ENCODE measurements around the gene CLDN6. TPM values are rescaled to one million over a fixed set of nuclear protein-coding genes. Genes with fewer than 3 reads are reported as not detected.
"Not testable (repeated sequence)": the region's sequence is repeated elsewhere in the genome, so short reads cannot be mapped to it uniquely, and the experiment has no call there.

CLDN6 gene
- 10 to 100 TPM in 3 of 4 donors, 1 to 10 TPM in 1; 1.1 to 38.0 (median 32.7) TPM for polyA plus RNA-seq (ENCODE audit: insufficient read length in 4 of 4)

DNA sequence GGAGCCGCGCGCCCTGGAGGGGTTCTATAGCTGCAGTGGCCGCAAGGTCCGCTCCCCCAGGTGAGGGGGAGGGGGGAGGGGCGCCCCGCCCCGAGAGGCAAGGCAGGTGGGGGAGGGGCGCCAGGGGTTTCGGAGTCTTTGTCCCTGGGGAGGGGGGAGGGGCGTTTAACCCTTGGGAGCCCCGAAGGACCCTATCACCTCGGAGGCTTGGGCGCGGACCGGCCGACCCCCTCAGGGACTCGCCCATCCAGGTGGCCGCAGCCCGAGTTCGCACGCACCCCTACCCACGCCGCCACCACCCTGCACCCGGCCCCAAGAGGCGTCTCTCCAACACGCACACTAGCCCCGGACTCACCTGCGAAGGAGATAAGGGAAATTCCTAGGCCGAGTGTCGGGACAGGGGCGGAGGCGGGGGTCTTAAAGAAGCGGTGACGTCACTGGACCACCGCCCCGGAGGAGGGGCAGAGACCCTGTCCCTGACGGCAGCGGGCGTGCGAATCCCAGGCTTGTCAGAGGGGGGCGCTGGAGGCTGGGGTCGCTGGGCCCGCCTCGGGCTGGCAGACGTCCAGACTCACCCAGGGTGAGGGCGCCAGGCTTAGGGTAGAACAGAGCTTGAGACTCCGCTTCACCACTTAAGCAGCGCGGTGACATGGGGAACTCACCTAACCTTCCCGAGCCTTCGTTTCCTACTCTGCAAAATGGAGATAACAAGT lies at the start of gene CLDN6:
TSS of gene CLDN6 (minus strand) at position 390 of the 713 bp plus-strand sequence. CDS start 2,162 bp downstream, outside the sequence.
- no peak for DNase-seq (ENCODE audit: low read depth in 4 of 4, low spot score in 3 of 4)

DNA sequence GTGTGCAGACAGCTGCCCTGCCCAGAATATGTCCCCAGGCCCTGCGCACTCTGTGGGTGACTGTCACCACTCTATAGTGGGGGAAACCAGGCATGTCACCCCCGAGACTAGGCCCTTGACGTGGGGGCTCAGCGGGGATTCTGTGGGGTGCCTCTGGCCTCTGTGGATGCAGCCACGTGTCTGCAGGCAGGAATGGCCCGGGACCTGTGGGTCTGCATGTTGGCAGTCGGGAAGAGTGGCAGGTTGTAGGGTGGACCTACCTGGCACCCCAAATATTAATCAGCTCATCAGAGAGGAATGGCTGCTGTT lies 48.4 kb upstream of the CLDN6 start:
- DNase-seq (ENCODE audit: low read depth in 4 of 4, low spot score in 3 of 4), result no peak

DNA sequence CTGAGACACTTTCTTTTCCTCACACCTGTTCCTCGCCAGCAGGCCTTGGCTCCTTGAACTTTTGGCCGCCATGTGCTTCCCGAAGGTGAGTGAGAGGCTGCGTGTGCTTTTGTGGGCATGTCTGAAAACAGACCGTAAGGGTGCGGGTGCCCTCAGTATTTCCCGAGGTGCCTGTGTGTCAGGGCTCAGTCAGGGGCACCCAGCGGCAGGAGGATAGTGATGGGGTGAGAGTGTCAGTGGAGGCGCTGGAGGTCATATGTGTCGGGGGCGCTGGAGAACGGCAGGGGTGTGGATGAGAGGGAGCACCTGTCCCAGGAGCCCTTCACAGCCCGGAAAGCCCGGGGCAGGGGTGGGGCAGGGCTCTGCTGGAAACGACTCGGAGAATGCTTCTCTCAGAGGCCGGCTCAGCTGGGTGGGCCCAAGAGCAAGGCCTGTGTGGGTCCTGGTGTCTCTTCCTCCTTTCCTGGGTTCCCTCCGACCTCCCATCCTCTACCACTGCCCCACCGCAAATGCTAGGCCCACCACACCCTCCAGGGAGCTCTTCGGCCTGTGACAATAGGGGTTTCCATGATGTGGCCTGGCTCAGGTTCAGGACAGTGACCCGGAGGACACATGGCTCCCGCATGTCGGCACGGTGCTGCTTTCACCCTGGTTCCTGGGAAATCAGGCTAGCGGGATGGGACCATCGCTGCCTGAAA lies 47.9 kb upstream of the CLDN6 start:
- no peak for DNase-seq (ENCODE audit: low read depth in 4 of 4, low spot score in 3 of 4)

DNA sequence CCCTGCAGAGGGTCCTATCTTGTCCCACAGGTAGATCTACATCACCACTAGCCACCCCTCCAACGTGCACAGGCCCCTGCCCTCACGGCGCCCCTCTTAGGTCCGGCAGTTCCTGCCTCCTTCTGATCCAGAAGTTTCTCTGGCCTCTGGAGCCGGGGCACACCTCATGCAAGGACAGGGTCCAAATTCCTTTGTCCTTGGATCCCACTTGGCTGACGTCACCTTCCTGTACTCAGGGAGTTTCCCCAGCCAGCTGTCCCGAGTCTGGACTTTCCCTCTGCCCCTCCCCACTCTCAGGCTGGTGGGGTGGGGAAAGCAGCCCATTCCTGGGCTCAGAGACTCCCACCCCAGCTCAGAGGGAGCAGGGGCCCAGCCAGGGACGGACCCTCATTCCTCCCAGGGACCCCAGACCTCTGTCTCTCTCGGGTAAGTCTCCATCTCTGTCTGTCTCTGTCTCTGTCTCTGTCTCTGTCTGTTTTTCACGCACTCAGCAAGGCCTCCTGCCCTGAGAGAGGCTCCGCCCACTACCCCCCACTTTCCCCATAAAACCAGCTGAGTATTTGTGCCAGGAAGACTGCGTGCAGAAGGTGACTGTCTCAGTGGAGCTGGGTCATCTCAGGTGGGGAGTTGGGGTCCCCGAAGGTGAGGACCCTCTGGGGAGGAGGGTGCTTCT lies 47.2 kb upstream of the CLDN6 start, which contains the start of gene IL32:
TSS of gene IL32 (plus strand) at position 572 of the 673 bp plus-strand sequence. CDS start 172 bp downstream, outside the sequence.
- no peak for DNase-seq (ENCODE audit: low read depth in 4 of 4, low spot score in 3 of 4)

DNA sequence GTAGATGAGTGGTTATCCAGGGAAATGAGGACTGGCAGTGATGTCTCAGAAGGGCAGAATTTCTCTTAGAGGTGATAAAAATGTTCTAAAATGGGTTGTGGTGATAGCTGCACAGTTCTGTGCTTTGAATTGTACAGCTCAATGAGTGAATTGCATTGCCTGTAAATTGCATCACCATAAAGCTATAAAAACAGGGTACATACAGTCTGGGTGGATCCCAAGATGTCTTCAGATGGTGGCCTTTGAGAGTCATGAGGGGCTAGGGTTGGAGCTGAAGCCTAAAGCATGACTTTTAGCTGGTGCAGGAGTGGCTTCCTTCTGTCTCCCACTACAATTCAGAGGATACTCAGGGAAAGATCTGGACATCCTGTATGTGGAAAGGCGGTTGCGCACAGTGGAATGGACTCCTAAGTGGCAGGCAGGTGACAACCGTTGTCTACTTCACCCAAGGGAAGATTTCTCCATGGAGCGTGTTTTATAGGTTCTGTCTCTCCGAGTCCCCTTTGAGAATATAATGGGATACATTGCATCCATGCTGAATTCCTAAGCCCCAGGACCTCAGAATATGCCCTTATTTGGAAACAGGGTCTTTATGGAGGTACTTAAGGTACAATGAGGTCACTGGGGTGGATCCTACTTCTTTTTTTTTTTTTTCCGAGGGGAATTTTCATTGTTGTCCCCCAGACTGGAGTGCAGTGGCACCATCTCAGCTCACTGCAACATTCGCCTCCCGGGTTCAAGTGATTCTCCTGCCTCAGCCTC lies 45.8 kb upstream of the CLDN6 start:
- DNase-seq (ENCODE audit: low read depth in 4 of 4, low spot score in 3 of 4), result no peak

DNA sequence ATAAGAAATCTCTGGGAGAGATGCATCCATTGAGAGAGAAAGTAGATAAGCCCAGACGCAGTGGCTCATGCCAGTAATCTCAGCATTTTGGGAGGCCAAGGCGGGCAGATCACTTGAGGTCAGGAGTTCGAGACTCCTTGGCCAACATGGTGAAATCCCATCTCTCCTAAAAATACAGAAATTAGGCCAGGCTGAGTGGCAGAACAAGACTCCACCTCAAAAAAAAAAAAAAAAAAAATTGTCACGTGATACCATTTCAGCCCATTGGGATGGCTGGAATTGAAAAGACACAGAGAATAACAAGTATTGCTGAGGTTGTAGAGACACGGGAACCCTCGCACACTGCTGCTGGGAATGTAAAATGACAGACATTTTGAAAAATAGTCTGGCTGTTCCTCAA lies 44.6 kb upstream of the CLDN6 start:
- DNase-seq (ENCODE audit: low read depth in 4 of 4, low spot score in 3 of 4), result no peak

DNA sequence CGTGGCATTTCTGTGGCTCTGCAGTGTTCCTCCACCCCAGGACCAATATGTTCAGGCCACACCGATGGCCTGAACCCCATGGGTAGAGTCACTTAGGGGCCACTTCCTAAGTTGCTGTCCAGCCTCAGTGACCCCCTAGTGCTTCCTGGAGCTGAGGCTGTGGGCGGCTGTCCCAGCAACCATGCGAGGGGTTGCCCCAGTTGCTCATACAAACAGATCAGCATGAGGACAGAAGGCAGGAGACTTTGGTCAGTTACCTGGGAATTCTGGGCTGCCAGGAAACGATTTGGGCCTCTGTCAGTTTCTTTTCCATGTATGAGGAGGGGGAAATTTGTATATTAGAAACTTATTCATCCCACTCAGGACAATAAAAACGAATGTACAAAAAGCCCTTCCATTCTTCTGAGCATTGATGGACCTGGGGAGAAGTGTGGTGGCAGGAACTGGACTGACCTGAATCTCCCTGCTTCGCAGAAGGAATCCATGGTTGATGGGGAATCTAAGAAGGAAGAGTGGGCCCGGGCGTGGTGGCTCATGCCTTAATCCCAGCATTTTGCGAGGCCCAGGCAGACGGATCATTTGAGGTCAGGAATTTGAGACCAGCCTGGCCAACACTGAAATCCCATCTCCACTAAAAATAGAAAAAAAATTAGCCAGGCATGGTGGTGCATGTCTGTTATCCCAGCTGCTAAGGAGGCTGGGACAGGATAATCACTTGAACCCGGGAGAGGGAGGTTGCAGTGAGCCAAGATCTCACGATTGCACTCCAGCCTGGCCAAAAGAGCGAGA lies 42.5 kb upstream of the CLDN6 start:
- no peak for DNase-seq (ENCODE audit: low read depth in 4 of 4, low spot score in 3 of 4)

DNA sequence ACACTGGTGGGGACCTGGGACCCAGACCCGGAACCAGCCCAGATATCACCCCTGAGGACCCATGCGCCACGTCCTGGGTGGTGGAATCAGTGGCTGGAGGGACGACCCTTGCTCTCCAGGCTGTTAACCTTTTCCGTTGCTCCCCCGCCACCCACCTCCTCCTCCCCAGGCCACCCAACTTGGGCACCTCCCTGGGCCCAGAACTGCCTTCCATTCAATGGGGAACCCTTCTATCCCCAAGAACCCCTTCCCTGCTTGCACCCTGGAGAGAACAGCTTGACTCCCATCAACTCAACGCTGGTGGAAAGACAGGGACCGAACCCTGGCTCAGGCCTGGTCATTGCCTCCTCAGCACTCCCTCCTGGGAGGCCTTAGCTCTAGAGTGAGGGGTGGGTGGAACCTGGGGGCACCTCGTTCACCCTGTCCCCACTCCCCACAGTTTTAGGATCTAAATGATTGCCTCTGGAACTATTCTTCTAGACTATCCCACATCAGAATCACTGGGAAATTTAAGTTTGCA lies 41.8 kb upstream of the CLDN6 start:
- DNase-seq (ENCODE audit: low read depth in 4 of 4, low spot score in 3 of 4), result no peak

GRCh38 chr16:3059041-3059722 lies 41.2 kb upstream of the CLDN6 start:
- peak in 3 of 4 donors; percentile 72 to 82 (median 78) for DNase-seq (ENCODE audit: low read depth in 4 of 4, low spot score in 3 of 4)

DNA sequence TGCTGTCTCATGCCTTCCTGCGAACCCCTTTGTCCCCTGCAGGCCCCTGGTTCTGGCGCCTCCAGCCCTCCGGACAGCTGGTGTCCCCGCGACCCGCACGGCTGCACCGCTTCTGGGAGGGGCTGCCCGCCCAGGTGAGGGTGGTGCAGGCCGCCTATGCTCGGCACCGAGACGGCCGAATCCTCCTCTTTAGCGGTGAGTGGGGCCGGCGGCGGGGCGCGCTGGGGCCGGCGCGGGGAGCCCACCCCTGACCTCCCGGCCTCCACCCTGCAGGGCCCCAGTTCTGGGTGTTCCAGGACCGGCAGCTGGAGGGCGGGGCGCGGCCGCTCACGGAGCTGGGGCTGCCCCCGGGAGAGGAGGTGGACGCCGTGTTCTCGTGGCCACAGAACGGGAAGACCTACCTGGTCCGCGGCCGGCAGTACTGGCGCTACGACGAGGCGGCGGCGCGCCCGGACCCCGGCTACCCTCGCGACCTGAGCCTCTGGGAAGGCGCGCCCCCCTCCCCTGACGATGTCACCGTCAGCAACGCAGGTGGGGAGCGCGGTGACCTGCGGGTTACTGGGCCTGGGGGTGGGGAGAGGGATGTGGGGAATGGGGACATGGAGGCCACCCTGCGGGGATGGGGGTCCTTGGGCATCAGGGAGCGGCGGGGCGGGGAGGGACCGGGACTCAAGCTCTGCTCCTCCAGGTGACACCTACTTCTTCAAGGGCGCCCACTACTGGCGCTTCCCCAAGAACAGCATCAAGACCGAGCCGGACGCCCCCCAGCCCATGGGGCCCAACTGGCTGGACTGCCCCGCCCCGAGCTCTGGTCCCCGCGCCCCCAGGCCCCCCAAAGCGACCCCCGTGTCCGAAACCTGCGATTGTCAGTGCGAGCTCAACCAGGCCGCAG lies 40.4 kb upstream of the CLDN6 start:
- no peak for DNase-seq (ENCODE audit: low read depth in 4 of 4, low spot score in 3 of 4)

- no peak for DNase-seq (ENCODE audit: low read depth in 4 of 4, low spot score in 3 of 4)
These were observed 39.5 kb upstream of the CLDN6 start for GRCh38 chr16:3057181-3058138.

DNA sequence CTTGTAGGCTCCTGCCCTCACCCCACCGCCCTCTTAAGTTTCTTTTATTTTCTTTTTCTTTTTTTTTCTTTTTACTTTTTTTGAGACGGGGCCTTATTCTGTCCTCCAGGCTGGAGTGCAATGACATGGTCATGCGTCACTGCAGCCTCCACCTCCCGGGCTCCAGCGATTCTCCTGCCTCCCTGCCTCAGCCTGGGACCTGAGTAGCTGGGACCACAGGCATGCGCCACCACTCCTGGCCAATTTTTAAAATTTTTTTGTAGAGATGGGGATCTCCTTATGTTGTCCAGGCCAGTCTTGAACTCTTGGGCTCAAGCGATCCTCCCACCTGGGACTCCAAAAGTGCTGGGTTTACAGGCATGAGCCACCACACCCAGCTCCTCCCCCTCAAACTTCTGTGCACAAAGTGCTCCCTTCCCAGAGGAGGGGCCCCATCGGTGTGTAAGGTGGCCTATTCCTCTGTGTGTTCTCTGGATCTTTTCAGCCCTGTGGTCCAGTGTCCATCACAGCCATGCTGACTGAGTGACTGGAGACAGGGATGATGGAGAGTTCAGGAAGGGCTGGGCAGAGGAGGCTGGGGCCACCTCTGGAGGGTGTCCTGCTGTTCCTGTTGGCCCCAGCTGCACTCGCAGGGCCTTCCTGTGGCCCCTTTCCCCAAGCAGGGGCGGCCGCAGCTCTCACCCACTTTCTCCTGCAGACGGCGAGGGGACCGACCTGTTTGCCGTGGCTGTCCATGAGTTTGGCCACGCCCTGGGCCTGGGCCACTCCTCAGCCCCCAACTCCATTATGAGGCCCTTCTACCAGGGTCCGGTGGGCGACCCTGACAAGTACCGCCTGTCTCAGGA lies 38.6 kb upstream of the CLDN6 start:
- DNase-seq (ENCODE audit: low read depth in 4 of 4, low spot score in 3 of 4), result no peak

DNA sequence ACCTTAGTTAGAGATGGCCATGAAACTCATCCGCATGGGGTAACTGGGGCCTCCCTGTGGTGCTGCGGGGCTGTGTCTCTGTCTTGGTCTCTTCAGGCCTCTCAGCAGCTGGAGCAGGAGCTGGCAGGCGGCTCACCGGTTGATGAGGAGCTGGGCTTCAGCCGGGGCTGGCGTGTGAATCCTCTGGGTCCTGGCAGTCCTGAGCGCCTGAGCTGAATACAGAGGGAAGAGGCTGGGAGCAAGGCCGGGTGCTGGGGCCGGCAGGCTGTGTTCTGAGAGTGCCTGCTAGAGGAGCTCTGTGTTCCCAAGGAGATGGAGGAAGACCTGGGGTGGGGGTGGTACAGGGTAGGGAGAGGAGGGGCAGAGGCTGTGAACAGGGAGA lies 37.7 kb upstream of the CLDN6 start:
- not testable (repeated sequence) for DNase-seq (ENCODE audit: low read depth in 4 of 4, low spot score in 3 of 4)

DNA sequence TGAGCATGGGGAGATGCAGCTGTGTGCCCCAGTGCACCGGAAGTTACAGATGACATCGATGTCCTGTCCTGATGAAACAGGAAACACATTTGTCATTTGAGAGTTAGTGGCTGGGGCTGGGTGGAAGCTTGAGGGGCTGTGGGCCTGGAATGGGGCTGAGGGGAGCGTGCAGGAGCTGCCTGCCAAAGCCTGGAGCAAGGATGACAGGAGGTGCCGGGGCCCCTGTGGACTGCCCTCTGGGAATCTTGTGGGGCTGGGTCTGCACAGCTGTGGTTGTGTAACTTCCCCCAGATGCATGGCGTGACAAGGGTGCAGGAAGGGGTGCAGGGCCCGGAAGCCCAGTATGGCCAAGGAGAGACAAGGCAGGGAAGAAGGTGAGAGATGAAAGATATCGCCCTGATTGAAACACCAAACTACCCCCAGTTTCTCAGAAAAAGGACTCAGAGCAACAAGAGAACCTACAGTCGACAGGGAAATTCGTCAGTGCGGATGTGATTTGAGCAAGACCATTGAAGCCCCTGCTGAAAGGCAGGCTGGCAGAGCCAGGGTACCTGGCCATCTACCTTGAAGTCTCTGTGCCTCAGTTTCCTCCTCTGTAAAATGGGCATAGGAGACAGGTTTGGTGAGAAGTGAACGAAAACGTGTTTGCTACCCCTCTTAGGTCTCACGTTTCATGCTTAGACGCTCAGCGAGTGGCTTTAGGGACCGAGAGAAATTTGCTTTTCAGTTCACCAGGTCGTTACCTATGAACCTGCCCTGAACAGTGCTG lies 37.2 kb upstream of the CLDN6 start:
- DNase-seq (ENCODE audit: low read depth in 4 of 4, low spot score in 3 of 4), result no peak

- DNase-seq (ENCODE audit: low read depth in 4 of 4, low spot score in 3 of 4), result not testable (repeated sequence)
These were observed 35.3 kb upstream of the CLDN6 start for GRCh38 chr16:3053330-3053710.
